SK-N-MC (cell line): Measurements from ENCODE around the gene HOMER2.

Source experiments
- EZH2 ChIP-seq: fragments of 200-600 bp; sonication (generic); IDR thresholded peaks from one replicate; pipeline ENCODE4 v1.6.1; 2017; ENCODE audit warnings: antibody characterized with exemption
- POLR2AphosphoS5 ChIP-seq: IDR thresholded peaks from 2 replicates; pipeline ENCODE4 v1.6.1; 2012; ENCODE audit warnings: mild to moderate bottlenecking, low read depth, low read length, borderline replicate concordance

DNA sequence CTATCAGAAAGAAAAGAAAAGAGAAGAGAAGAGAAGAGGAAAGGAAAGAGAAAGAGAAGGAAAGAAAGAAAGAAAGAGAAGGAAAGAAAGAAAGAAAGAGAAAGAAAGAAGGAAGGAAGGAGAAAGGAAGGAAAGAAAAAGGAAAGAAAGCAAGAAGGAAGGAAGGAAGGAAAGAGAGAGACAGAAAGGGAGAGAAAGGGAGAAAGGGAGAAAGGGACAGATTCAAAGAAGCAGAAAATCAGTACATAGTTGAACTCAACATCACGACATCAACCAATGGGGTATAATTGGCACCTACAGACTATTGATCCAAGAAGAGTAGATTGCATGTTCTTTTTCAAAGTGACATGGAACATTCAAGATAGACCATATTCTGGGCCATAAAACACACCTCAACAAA, 45.2 kb downstream of the HOMER2 start:
- TF ChIP-seq EZH2 (no peak), POLR2AphosphoS5 (no peak)
